Mesenchymal stem cell (in vitro differentiated cells and primary cell): Measurements from ENCODE around the gene SKIDA1. TPM values are rescaled to one million over a fixed set of nuclear protein-coding genes. Genes with fewer than 3 reads are reported as not detected.
A peak's percentile ranks its signal among the peaks of the same experiment; 100 is the strongest.
"Not testable (repeated sequence)": the region's sequence is repeated elsewhere in the genome, so short reads cannot be mapped to it uniquely, and the experiment has no call there.

Experiments used
- DNase-seq: peaks from one replicate; pipeline ENCODE4 v3.0.0-alpha.2; 2013
- H2AFZ ChIP-seq: one replicate; pipeline ENCODE4 v1.6.1; 2013; ENCODE audit warnings: low read depth, mild to moderate bottlenecking, control low read depth, inconsistent platforms, low read length, moderate library complexity
- H2AK5ac ChIP-seq: 2 replicates; pipeline ENCODE4 v1.6.1; 2013; ENCODE audit warnings: low read length, moderate library complexity, mild to moderate bottlenecking, inconsistent platforms; ENCODE audit not compliant: severe bottlenecking
- H2BK120ac ChIP-seq: one replicate; pipeline ENCODE4 v1.6.1; 2013; ENCODE audit warnings: low read depth, mild to moderate bottlenecking, inconsistent platforms, low read length, moderate library complexity
- H2BK12ac ChIP-seq, 2 experiments: one replicate each; pipeline ENCODE4 v1.6.1; 2013; ENCODE audit warnings: inconsistent platforms in 2 of 2, low read length in 2 of 2, mild to moderate bottlenecking in 2 of 2, moderate library complexity in 2 of 2, control low read depth in 1 of 2
- H2BK15ac ChIP-seq: one replicate; pipeline ENCODE4 v1.6.1; 2013; ENCODE audit warnings: mild to moderate bottlenecking, low read depth, inconsistent platforms; ENCODE audit not compliant: poor library complexity, severe bottlenecking
- H2BK5ac ChIP-seq: 2 replicates; pipeline ENCODE4 v1.6.1; 2013; ENCODE audit warnings: low read depth, mild to moderate bottlenecking, low read length, control low read depth, inconsistent platforms; ENCODE audit not compliant: poor library complexity, severe bottlenecking
- H3K14ac ChIP-seq, 2 experiments: one replicate each; pipeline ENCODE4 v1.6.1; 2013; ENCODE audit warnings: inconsistent platforms in 2 of 2, low read length in 2 of 2, control low read depth in 1 of 2, mild to moderate bottlenecking in 1 of 2, moderate library complexity in 1 of 2
- H3K18ac ChIP-seq, 2 experiments: one replicate each; pipeline ENCODE4 v1.6.1; 2013; ENCODE audit warnings: inconsistent platforms in 2 of 2, low read length in 2 of 2, control low read depth in 1 of 2, low read depth in 1 of 2, mild to moderate bottlenecking in 1 of 2
- H3K23ac ChIP-seq, 2 experiments: one replicate each; pipeline ENCODE4 v1.6.1; 2013; ENCODE audit warnings: inconsistent platforms in 2 of 2, low read length in 2 of 2, mild to moderate bottlenecking in 2 of 2, moderate library complexity in 2 of 2, control low read depth in 1 of 2
- H3K27ac ChIP-seq: 2 replicates; pipeline ENCODE4 v1.5.1; 2013; ENCODE audit warnings: mild to moderate bottlenecking, moderate library complexity, low read length, control low read depth, inconsistent platforms; ENCODE audit not compliant: poor library complexity, severe bottlenecking
- H3K27me3 ChIP-seq, 2 experiments: 2 replicates each; pipeline versions ENCODE4 v1.6.1 to v1.7.0; 2013; ENCODE audit warnings: low read length in 2 of 2, mild to moderate bottlenecking in 2 of 2, moderate library complexity in 2 of 2, control low read depth in 1 of 2, inconsistent platforms in 1 of 2; ENCODE audit not compliant: control insufficient read depth in 1 of 2, insufficient read depth in 1 of 2
- H3K36me3 ChIP-seq, 2 experiments: 2 replicates each; pipeline versions ENCODE4 v1.6.1 to v1.7.0; 2013; ENCODE audit warnings: low read length in 2 of 2, control low read depth in 1 of 2, inconsistent platforms in 1 of 2, low read depth in 1 of 2, mild to moderate bottlenecking in 1 of 2; ENCODE audit not compliant: insufficient read depth in 2 of 2, control insufficient read depth in 1 of 2
- H3K4ac ChIP-seq, 2 experiments: one replicate each; pipeline ENCODE4 v1.6.1; 2013; ENCODE audit warnings: inconsistent platforms in 2 of 2, low read length in 2 of 2, mild to moderate bottlenecking in 2 of 2, moderate library complexity in 2 of 2, control low read depth in 1 of 2, low read depth in 1 of 2
- H3K4me1 ChIP-seq: 2 replicates; pipeline ENCODE4 v1.6.1; 2013; ENCODE audit warnings: low read depth, low read length, control low read depth; ENCODE audit not compliant: control insufficient read depth, insufficient read depth
- H3K4me2 ChIP-seq: 2 replicates; pipeline ENCODE4 v1.6.1; 2013; ENCODE audit warnings: low read length, mild to moderate bottlenecking, inconsistent platforms; ENCODE audit not compliant: poor library complexity, severe bottlenecking
- H3K4me3 ChIP-seq, 2 experiments: 2 replicates each; pipeline versions ENCODE4 v1.5.1 to v1.7.0; 2013; ENCODE audit warnings: low read length in 2 of 2, mild to moderate bottlenecking in 2 of 2, control low read depth in 1 of 2, low read depth in 1 of 2; ENCODE audit not compliant: insufficient read depth in 1 of 2
- H3K79me1 ChIP-seq: replicated peaks from 2 replicates; pipeline ENCODE4 v1.6.1; 2013; ENCODE audit warnings: mild to moderate bottlenecking, control low read depth, low read length, inconsistent platforms; ENCODE audit not compliant: poor library complexity, severe bottlenecking
- H3K9ac ChIP-seq: 2 replicates; pipeline ENCODE4 v1.7.0; 2013; ENCODE audit warnings: mild to moderate bottlenecking, low read length, moderate library complexity
- H3K9me3 ChIP-seq: 2 replicates; pipeline ENCODE4 v1.7.0; 2013; ENCODE audit warnings: mild to moderate bottlenecking, low read length; ENCODE audit not compliant: control insufficient read depth
- H4K8ac ChIP-seq: one replicate; pipeline ENCODE4 v1.6.1; 2013; ENCODE audit warnings: inconsistent platforms, mild to moderate bottlenecking, low read length, moderate library complexity
- H4K91ac ChIP-seq: one replicate; pipeline ENCODE4 v1.6.1; 2013; ENCODE audit warnings: mild to moderate bottlenecking, low read length, inconsistent platforms
- WGBS: methylation state at CpG from one replicate; pipeline ENCODE4 v1.1.7; 2013; ENCODE audit warnings: mixed read lengths; 5-methylcytosine and 5-hydroxymethylcytosine counted together
- polyA plus RNA-seq, 2 experiments: library from polyadenylated mRNA; stranded (reverse); fragments of 200-250 nt; gene quantifications; one replicate each; pipeline ENCODE4 v1.2.3, GENCODE V29; 2013

The SKIDA1 gene
- polyA plus RNA-seq (2013, experiment 1 of 2), result 1.8 TPM
- 1.8 TPM for polyA plus RNA-seq (2013, experiment 2 of 2)

DNA sequence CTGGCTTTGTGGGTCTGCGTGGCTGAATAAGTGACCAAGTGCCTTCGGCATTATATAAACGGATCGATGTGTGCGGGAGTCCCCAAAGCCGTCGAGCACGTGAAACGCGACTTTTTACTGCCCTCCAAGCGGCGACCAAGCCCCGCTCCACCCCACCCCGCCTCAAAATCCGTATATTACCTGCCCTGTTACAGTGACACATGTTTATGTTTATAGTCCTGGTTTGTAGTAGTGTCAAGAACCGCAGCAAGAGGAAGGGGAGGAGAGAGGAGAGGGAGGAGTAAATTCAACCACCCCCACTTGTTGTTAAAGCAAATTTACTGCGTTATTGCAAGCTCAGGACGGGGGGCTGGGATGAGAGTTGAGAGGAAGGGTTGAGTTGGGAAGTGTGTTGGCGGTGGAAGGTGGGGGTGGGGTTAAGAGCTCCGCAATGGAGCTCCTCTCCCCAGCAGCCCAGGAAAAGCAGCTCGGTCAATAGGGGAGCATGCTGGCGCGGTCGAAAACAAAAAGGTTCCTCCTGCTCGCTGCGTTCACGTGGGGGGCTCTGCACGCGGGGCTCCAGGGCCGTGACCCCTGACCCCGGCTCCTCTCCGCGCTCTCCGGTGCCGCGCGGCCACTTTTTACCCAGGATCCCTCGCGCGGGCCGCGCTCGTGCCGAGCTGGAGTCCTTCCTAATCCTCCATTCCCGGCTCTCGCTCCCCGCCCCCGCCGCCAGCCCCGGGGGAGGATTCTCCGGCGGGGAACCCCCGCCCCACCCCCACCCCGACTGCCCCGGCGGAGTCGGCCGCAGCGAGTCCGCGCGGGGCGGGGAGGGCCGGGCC, at the start of gene SKIDA1:
SKIDA1 (minus strand) TSS at position 316 of the 821 bp plus-strand sequence. CDS start 7,860 bp downstream, outside the sequence.
- Histone ChIP-seq H4K91ac (peak within 1 kb of the TSS; percentile 99), H3K79me1 (no peaks in the 10 kb centered on the region), H3K4ac (peak within 1 kb of the TSS; percentile 89 to 93), H3K27ac (peak within 1 kb of the TSS; percentile 99), H2AK5ac (no peak within 1 kb of the TSS), H2BK12ac (peak within 1 kb of the TSS; percentile 71 to 98), H3K4me2 (peak within 1 kb of the TSS; percentile 99), H3K27me3 (no peaks in the 10 kb centered on the region), H3K18ac (peak within 1 kb of the TSS; percentile 99 to 100), H3K23ac (peak within 1 kb of the TSS in 1 of 2 experiments; percentile 42), H3K36me3 (no peaks in the 10 kb centered on the region), H2BK120ac (peak within 1 kb of the TSS; percentile 98), H2AFZ (peak within 1 kb of the TSS; percentile 64), H3K9ac (peak within 1 kb of the TSS; percentile 98), H4K8ac (peak within 1 kb of the TSS; percentile 99), H3K4me3 (peak within 1 kb of the TSS; percentile 77 to 84), H3K9me3 (no peaks in the 10 kb centered on the region), H2BK5ac (peak within 1 kb of the TSS; percentile 79), H3K14ac (peak within 1 kb of the TSS; percentile 87 to 90), H3K4me1 (peaks cover 2% of the 10 kb centered on the region), H2BK15ac (peak within 1 kb of the TSS; percentile 98)
- DNase-seq, result peak; percentile 97
- WGBS, result under 1% methylated on average over 33 of the region's 64 CpGs

DNA sequence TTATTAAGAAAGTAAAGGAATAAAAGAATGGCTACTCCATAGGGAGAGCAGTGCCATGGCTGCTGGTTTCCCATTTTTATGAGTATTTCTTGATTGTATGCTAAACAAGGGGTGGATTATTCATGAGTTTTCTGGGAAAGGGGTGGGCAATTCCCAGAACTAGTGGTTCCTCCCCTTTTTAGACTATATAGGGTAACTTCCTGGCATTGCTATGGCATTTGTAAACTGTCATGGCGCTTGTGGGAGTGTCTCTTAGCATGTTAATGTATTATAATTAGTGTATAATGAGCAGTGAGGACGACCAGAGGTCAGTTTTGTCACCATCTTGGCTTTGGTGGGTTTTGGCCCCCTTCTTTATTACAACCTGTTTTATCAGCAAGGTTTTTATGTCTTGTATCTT, 49.0 kb upstream of the SKIDA1 start:
- DNase-seq, H3K23ac ChIP-seq, H3K9me3 ChIP-seq, H3K9ac ChIP-seq, H2AK5ac ChIP-seq, H3K14ac ChIP-seq, H2BK5ac ChIP-seq, H3K4me3 ChIP-seq, H2BK12ac ChIP-seq, H2AFZ ChIP-seq, H3K79me1 ChIP-seq, H3K27me3 ChIP-seq, H3K4me2 ChIP-seq, H2BK15ac ChIP-seq, H4K91ac ChIP-seq, H4K8ac ChIP-seq, H3K36me3 ChIP-seq, H3K4me1 ChIP-seq, H3K27ac ChIP-seq, H3K18ac ChIP-seq, H3K4ac ChIP-seq, H2BK120ac ChIP-seq: not testable (repeated sequence)
- WGBS, result 100% methylated on average over 2 of the region's 2 CpGs

- peak; percentile 28 for DNase-seq
- peak overlapping the region; percentile 38 for H3K9ac ChIP-seq
- H3K23ac ChIP-seq, result no peak overlapping the region
- no peak overlapping the region for H2BK12ac ChIP-seq
- H3K36me3 ChIP-seq, result peaks cover 0 to 9% of the 10 kb centered on the region in 2 experiments
- H3K4me3 ChIP-seq, result no peak overlapping the region
- H3K9me3 ChIP-seq, result no peaks in the 10 kb centered on the region
- WGBS, result 88% methylated on average over 1 of the region's 3 CpGs
- H3K14ac ChIP-seq, result no peak overlapping the region
- H3K4me2 ChIP-seq, result no peak overlapping the region
- H2AK5ac ChIP-seq, result no peak overlapping the region
- H4K91ac ChIP-seq, result no peak overlapping the region
- H3K18ac ChIP-seq, result no peak overlapping the region
- H3K27me3 ChIP-seq, result no peaks in the 10 kb centered on the region
- H4K8ac ChIP-seq, result no peak overlapping the region
- no peak overlapping the region for H2AFZ ChIP-seq
- H2BK5ac ChIP-seq, result no peak overlapping the region
- peaks cover 1% of the 10 kb centered on the region for H3K4me1 ChIP-seq
- H3K27ac ChIP-seq, result no peak overlapping the region
- no peak overlapping the region for H2BK120ac ChIP-seq
- H2BK15ac ChIP-seq, result no peak overlapping the region
- peaks cover 4% of the 10 kb centered on the region for H3K79me1 ChIP-seq
- no peak overlapping the region for H3K4ac ChIP-seq
These were observed 47.1 kb upstream of the SKIDA1 start for GRCh38 chr10:21572578-21572977.

DNA sequence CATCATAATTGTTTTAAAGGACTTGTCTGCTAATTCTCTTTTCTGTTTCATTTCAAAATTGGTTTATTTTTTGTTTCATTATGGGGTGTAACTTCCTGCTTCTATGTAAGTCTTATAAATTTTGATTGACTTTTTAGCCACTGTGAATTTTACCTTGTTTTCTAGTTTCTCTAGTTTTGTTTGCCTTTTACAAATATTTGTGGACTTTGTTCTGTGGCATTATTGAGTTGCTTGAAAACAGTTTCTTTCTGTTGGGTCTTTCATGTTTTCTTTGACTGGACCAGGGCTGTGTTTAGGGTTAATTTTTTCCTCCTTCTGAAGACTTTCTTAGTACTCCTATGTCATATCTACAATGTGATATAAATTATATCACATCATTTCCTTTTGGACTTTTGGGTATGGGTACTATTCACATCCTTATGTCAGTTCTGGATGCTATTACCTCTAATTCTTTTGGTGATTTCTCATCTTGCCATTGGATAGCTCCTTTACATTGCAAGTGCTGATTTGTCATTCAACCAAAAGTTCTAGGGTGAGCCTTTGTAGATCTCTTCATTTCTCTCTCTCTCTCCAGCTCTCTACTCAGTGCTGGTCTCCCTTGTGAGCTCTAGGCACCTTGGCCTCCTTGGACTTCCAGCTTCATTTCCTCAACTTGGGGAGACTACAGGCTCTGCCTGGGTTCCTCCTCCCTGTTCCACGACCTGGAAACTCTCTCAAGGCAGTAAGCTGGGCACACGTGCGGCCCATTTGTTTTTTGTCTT, 45.5 kb upstream of the SKIDA1 start:
- Histone ChIP-seq H2BK5ac (no peak overlapping the region), H3K23ac (no peak overlapping the region), H2AFZ (no peak overlapping the region), H3K27me3 (no peaks in the 10 kb centered on the region), H4K91ac (no peak overlapping the region), H3K18ac (no peak overlapping the region), H3K4me1 (peaks cover 1% of the 10 kb centered on the region), H3K4me2 (no peak overlapping the region), H3K4ac (no peak overlapping the region), H3K27ac (no peak overlapping the region), H3K36me3 (peaks cover 0 to 14% of the 10 kb centered on the region in 2 experiments), H3K14ac (no peak overlapping the region), H3K79me1 (peaks cover 4% of the 10 kb centered on the region), H3K9me3 (no peaks in the 10 kb centered on the region), H2BK12ac (no peak overlapping the region), H2AK5ac (no peak overlapping the region), H2BK15ac (no peak overlapping the region), H2BK120ac (no peak overlapping the region), H3K9ac (no peak overlapping the region), H3K4me3 (no peak overlapping the region), H4K8ac (no peak overlapping the region)
- WGBS, result 100% methylated on average over 3 of the region's 3 CpGs
- DNase-seq, result no peak
